NCI-H2107 treated with DMSO at 0.1 percent for 48 hours (cell line): ENCODE measurements around the gene MYO7A.

Experiments
- DNase-seq: peaks from one replicate; lab custom pipeline; 2025; ENCODE audit not compliant: unreplicated experiment; lab: John Stamatoyannopoulos, UW

MYO7A gene

DNA sequence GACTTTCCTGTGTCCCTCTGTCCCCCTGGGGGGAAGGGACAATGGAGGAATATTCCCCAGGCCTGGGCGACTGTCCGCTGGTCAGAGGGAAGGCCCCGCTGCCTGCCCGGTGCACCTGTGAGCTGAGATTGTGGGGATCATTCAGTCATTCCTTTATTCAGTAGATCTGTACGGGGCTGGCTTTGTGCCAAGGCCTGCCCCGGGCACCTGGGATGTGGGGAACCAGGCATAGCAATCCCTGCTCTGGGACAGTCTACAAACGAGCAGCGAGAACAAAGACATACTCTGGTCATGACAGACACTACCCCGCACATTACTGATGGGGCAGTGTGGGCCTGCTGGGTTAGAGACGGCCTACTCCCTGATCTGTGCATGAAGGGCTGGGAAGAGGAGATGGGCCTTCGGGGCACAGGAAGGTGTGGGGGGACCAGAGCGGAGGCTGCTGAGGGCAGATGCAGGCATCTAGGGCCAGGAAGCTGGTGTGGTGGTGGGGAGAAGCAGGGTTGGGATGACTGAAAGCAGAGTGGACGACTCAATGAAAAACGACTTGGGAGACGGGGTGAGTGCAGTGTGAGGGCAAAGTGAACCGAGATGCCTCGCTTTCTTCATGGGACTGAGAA is 1.8 kb upstream of the MYO7A start:
- DNase-seq: no peak

- DNase-seq: no peak
These were observed 1.2 kb upstream of the MYO7A start for GRCh38 chr11:77126861-77127234.

GRCh38 chr11:77127235-77127911 is 673 bp upstream of the MYO7A start:
- peak; percentile 21 for DNase-seq

DNA sequence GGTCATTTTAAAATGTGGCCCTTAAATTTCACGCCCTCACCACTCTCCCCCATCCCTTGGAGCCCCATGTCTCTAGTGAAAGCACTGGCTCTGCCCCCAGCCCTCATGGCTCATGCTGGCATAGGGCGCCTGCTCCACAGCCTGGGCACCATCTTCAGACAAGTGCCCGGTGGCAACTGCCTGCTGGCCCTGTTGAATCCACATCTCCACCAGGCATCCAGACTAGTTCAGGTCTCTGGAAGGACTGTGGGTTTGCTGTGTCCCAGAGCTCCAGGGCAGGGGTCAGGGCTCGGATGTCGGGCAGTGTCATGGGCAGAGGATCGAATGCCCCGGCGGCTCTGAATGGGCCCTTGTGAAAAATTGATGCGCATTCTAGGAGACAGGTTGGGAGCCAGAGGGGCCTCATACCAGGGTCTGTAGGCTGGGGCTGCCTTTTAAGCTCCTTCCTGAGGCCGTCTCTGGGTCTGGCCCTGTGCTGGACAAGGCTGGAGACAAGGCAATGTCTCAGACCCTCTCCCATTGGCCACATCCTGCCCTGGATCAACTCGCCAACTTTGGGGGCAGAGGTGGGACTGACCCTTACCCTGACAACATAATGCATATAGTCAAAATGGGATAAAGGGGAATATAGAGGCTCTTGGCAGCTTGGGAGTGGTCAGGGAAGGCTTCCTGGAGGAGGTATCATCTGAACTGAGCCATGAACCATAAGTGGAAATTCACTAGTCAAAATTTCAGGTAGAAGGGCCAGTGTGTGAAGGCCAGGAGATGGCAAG is 1.2 kb downstream of the MYO7A start:
- no peak for DNase-seq

- DNase-seq: no peak
These were observed 2.1 kb downstream of the MYO7A start for GRCh38 chr11:77129842-77130756.

DNA sequence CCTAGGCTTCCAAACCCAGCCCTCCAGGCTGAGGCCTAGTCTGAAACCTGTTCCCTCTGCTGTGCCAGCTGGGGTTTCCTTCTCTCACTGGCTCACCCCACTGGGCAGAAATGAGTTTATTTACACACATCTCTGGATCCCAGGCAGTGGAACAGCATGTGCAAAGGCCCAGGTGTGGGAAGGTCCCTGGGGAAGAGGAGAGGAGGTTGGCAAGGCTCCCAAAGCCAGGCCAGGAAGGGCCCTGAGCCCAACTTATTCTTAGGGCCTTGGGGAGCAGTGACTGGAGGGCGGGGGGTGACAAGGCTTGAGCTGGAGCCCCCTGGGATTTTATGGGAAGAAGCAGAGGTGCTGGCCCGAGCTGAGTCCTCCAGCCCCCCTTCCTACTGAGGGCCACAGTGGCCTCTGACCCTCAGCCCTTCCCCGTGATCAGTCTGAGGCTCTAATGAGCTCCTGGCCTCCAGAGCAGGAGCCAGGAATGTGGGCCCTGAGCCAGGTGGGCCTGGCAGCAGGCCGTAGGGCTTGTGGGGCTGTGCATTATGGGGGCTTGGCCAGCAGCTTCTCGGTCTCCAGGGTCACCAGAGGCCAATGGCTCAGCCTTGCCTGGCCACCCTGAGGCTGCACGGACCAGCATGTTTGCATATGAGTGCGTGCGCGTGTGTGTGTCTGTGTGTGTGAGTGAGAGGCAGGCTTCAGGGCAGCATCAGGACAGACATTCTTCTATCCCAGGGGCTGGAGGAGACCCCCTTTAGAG is 2.9 kb downstream of the MYO7A start:
- no peak for DNase-seq

DNA sequence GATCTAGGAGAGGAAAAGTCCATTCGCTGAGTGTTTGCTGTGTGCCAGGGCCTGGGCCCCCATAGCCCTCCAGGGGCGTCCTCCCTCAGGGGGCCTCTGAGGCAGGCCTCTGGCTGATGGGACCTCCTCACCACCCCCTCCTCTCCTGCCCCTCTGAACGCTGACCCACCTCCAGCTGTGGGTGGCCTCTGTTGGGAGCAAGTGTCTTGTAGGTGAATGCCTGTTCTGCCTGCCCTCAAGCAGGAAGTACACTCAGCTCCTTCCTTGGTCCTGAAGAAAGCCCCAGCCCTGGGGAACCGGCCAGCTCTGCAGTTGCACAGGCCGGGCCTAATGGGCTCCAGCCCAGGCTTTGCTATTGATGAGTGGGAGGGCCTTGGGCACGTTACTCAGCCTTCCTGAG is 3.5 kb downstream of the MYO7A start:
- no peak for DNase-seq

DNA sequence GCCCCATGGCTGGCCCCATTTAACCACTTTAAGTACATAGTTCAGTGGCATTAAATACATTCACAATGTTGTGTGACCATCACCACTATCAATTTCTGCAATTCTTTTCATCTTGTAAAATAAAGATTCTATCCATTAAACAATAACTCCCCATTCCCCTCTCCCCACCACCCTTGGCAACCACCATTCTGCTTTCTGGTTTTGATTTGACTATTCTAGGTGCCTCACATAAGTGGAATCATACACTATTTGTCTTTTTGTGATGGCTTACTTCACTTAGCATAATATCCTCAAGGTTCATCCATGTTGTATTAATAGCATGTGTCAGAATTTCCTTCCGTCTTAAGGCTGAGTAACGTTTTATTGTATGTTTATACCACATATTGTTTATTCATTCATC is 7.0 kb downstream of the MYO7A start:
- no peak for DNase-seq

GRCh38 chr11:77136074-77136473 is 8.0 kb downstream of the MYO7A start:
- no peak for DNase-seq

DNA sequence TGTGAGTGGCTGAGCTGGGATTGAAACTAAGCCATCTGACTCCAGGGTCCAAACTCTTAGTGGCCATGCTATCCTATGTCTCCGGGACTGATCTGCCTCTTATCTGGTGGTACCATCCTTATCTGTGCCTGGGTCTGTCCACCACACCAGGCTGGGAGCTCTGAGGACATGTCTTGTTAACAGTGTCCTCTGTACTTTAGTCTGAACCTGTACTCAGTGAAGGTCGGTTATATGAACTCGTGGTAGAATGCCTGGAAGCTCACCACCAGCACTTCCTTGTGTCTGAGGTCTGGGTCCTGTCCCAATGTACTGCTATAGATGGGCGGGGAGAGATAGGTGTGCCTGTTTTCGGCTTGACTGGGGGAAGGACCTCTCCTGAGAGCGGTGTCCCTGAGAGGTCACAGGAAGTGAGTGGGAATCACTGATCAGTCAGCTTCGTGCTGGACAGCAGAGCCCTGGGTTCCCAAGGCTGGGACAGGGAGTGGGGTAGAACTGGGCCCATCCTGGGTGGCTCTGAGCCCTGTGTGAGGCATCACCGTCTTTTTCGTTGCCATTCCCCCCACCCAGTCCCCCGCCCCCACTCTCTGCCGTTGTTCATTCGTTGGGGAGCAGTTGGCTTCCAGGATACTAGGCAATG is 8.9 kb downstream of the MYO7A start:
- DNase-seq: no peak

- DNase-seq: no peak
These were observed 9.4 kb downstream of the MYO7A start for GRCh38 chr11:77137421-77137820.

DNA sequence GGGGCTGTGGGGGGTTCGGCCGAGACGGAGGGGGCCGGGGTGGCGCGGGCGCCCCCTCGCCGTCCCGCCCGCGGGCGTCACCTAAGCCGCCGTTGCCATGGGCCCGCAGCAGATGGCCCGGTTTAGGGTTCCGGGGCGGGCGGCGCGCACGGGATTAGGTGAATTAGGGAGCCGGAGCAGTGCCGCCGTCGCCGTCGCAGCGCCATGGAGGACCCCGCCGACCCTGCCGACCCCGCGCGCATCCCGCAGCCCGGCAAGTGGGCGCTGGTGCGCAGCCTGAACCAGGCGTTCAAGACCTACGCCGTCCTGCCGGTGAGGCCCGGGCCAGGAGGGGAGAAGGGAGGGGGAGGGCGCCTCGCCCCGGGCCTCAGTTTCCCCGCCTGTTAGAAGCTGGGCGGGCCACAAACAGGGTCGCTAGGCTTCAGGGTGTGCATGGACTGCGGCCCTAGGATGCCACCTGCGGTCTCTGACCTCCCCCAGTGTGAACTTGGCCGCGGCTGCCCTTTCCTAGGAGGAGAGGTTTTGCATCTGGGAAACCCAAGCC is 10.1 kb downstream of the MYO7A start:
- DNase-seq: no peak

GRCh38 chr11:77139201-77139600 is 11.2 kb downstream of the MYO7A start:
- no peak for DNase-seq

GRCh38 chr11:77140231-77140851 is 12.3 kb downstream of the MYO7A start:
- DNase-seq: no peak

DNA sequence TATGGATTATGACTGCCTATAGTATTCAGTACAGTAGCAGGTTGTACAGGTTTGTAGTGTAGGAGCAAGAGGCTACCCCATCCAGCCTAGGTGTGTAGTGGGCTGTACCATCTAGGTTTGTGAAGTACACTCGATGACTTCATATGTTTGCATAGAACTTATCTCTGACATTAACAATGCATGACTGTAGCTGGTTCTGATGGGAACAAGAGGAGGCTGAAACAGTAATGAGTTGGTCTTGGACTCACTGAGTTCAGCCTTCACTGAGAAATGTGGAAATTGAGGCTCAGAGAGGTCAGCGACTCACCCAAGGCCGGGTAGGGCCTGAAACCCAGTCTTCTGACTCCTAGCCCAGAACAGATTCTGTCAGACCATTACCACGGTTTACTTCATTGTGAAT is 13.0 kb downstream of the MYO7A start:
- no peak for DNase-seq

DNA sequence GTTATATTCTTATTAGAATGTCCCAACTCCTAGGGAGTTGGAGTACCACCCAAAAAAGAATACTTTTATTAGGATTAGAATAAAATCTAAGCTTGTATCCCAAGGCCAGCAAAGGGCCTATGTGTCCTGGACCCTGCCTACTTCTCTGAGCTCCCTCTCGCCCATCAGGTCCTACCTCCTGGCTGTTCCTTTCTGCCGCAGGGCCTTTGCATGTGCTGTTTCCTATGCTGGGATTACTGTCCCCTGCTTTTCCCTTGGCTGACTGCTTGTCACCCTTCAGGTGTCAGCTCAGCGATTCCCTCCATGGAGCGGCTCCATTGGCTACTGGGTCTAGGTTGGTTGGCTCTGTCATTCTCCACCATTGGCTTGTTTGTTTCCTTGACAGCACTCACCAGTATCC is 13.4 kb downstream of the MYO7A start:
- DNase-seq: no peak

DNA sequence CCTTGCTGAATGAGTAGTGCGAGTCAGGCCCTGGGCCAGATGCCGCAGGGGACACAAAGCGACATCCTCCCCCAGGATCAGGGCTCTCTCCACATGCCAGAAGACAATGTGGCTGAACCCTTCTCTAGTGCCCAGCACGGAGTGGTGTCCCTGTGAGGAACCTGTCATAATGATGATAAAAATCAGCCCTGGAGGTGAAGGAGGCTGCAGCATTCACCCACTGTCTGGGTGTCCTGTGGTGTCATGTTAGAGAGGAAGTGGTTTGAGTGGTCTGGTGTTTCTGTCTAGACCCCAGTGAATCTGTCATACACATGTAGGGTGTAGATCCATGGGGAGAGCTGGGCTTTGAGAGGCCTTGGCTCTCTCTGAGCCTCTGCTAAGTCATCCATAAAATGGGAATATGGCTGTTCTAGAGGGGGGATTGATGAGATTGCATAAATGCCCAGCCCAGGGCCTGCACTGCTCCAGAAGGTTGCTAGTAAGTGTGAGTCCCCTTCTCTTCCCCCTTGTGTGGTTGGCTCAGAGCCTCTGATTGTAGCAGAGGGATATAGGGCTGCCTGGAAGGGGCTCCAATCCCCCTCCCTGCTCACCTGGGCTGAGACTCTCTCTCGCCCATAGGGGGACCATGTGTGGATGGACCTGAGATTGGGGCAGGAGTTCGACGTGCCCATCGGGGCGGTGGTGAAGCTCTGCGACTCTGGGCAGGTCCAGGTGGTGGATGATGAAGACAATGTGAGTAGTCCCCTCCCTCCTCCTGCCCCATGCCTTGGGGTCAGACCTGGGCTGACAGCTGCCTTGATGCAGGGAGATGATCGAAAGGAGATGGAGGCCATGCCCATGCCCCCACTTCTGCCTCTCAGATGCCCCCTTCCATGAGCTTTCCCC is 14.3 kb downstream of the MYO7A start:
- no peak for DNase-seq

DNA sequence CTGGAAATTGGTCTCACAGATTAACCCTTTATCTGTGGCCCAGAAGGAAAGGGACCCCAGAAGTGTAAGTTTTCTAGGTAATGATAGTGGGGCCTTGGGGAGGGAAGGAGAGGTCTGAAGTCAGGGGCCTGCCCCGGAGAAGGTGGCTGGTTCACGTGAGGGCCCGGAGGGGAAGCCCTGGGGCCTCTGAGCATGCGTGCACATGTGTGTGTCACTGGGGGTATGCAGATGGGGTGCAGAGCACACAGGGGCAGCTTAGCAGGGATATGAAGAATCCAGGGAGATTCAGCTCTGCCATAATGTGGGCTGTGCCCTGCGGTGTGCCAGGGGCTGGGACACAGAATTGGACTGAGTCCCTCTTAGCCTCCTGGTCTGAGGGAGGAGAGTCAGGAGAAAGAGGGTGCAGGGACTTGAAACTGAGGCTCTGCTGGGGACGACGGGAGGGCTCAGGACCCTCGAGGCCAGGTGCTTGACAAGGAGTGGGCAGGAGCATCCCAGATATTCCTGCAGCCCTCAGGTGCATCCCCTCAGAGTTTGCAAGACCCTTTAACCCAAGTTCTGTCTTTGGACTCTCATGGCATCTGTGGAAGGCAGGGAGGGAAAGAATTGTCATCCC is 15.5 kb downstream of the MYO7A start:
- DNase-seq: no peak
